GM18505 (cell line): ENCODE measurements around the gene LSM14A.
"Not testable (repeated sequence)": the region's sequence is repeated elsewhere in the genome, so short reads cannot be mapped to it uniquely, and the experiment has no call there.

Source experiments
- ATAC-seq: cut with Tn5 transposase; IDR thresholded peaks from one replicate; pipeline ENCODE4 v1.9.1; 2021; ENCODE audit not compliant: unreplicated experiment
- POLR2A ChIP-seq: IDR thresholded peaks from 4 replicates; pipeline ENCODE4 v1.6.1; 2011; ENCODE audit warnings: borderline replicate concordance; ENCODE audit not compliant: insufficient read depth, insufficient read length; ENCODE audit errors: extremely low read depth

Gene LSM14A

DNA sequence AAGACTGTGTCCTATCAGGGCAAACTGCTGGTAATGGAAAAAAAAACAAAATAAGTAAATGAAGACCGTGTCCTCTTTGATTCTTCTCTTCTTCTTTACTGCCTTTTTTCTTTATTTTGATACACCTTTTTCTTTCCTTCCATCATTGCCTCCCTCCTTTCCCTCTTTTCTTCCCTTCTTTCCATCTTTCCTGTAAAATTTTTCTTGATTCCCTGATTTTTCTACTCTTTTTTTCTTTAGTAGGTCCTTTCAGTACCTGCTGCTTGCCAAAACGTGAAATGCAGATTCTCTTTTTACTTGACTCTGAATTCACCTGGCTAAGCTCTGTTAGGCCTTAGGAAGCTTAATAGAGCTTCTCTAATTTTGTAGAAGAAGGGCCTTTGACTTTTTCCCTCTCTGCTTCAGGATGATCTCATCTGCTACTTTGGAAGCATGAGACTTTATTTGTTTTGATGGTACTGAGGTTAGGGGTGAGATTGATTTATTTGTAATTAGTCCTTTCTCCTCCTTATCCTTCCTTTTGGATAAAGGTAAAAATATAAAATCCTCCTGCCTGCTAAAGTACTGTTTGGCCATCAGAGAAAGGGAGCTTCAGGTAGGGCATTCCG is 19.2 kb downstream of the LSM14A start:
- TF ChIP-seq POLR2A: no peak
- no peak for ATAC-seq

- TF ChIP-seq POLR2A: no peak
- no peak for ATAC-seq
Measured at GRCh38 chr19:34193439-34193838, 21.1 kb downstream of the LSM14A start.

DNA sequence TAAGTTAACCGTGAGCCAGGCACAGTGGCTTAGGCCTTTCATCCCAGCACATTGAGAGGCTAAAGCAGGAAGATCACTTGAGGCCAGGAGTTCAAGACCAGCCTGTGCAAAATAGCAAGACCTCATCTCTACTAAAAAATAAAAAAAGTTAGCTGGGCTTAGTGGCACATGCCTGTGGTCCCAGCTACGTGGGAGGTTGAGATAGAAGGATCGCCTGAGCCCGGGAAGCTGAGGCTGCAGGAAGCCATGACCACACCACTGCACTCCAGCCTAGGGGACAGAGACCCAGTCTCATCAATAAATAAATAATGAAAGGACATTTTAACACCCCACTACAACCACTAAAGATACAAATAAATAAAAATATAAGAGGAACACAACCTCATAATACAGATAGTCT is 21.6 kb downstream of the LSM14A start:
- no peak for TF ChIP-seq POLR2A
- ATAC-seq: no peak

- no peak for ATAC-seq
- no peak for TF ChIP-seq POLR2A
Measured at GRCh38 chr19:34201133-34201532, 28.8 kb downstream of the LSM14A start.

- ATAC-seq: not testable (repeated sequence)
Measured at GRCh38 chr19:34205324-34205723, 33.0 kb downstream of the LSM14A start.

GRCh38 chr19:34208291-34208884 is 36.1 kb downstream of the LSM14A start:
- no peak for ATAC-seq
- no peak for TF ChIP-seq POLR2A

DNA sequence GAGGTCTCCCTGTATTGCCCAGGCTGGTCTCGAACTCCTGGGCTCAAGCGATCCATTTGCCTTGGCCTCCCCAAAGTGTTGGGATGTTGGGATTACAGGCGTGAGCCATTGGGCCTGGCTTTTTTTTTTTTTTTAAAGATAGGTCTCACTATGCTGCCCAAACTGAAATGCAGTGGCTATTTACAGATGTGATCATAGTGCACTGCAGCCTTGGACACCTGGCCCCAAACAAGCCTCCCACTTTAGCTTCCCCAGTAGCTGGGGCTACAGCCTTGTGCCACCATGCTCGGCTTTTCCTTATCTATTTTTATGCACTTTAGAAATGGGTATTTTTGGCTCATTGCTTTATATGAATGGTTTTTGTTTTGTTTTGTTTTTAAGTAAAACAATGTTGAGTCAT is 37.4 kb downstream of the LSM14A start:
- no peak for TF ChIP-seq POLR2A
- ATAC-seq: no peak

DNA sequence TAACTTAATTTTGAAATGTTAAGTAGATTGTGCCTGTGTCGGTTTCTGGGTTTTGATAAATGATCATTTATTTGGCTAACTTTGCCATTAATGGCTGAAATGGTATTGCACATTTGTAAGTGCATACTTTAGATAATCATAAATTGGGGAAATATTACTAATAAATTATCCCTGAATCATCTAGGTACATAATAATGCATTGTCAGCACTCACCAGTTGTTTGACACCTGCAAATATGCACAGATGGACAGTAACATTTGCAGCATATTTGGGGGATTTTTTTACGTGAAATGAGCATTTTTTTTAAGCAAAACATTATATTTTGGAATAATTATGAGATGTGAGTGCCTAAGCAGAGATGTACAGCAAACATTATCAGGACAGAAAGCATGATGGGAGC is 41.0 kb downstream of the LSM14A start:
- TF ChIP-seq POLR2A: no peak
- ATAC-seq: no peak

- ATAC-seq: no peak
- TF ChIP-seq POLR2A: no peak
Measured at GRCh38 chr19:34214040-34214439, 41.7 kb downstream of the LSM14A start.

GRCh38 chr19:34215006-34215665 is 42.8 kb downstream of the LSM14A start:
- no peak for TF ChIP-seq POLR2A
- ATAC-seq: no peak

- no peak for TF ChIP-seq POLR2A
- ATAC-seq: no peak
Measured at GRCh38 chr19:34215666-34216038, 43.3 kb downstream of the LSM14A start.

GRCh38 chr19:34216745-34217219 is 44.5 kb downstream of the LSM14A start:
- not testable (repeated sequence) for ATAC-seq

GRCh38 chr19:34217952-34218817 is 45.9 kb downstream of the LSM14A start:
- peak; percentile 83 for ATAC-seq
- no peak for TF ChIP-seq POLR2A

DNA sequence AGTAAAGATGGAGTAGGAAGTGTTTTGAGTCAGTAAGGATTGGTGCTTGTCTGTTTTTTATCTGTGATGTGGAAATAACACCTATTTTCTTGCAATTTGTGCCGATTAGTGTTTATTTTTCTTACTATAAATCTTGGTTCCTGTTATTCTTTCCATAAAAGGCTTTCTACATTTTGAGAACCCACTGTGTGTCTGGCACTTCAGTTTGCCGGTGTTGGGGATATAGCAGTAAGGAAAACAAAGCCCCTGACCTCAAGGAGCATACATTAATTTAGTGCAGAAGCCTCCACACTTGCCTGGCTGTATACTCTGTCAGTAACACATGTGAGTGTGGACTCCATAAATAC is 46.5 kb downstream of the LSM14A start:
- TF ChIP-seq POLR2A: no peak
- ATAC-seq: no peak
